ENCODE results near the gene TMEM271.

GRCh38 chr4:622996-623913 lies 47.2 kb upstream of the TMEM271 start:
- TF ChIP-seq CTCF (IDR thresholded peaks at IDR 0.05; ENCODE audit: insufficient read depth, low read length): no peak
- TF ChIP-seq POLR2AphosphoS5 (IDR thresholded peaks at IDR 0.05; ENCODE audit: low read depth): no peak
- no peak for TF ChIP-seq REST (IDR thresholded peaks at IDR 0.05; ENCODE audit: insufficient replicate concordance, low read depth)
- no peak for TF ChIP-seq GABPA (IDR thresholded peaks at IDR 0.05; ENCODE audit: low read depth)
- no peak for TF ChIP-seq SPI1 (IDR thresholded peaks at IDR 0.05; ENCODE audit: borderline replicate concordance, low read depth)

All from HL-60 (cell line).